GM18951 (cell line): ENCODE measurements around the gene SPATA13.

Experiments
- POLR2A ChIP-seq: IDR thresholded peaks from 4 replicates; pipeline ENCODE4 v1.6.1; 2011; ENCODE audit warnings: mild to moderate bottlenecking; ENCODE audit not compliant: insufficient read length, insufficient read depth; ENCODE audit errors: extremely low read depth
- in situ Hi-C: fragments of 300-500 bp; cut with MboI; formaldehyde crosslinking; loops from one replicate; pipeline ENCODE4 v1.12.0; 2022; ENCODE audit warnings: low sequenced_read_pairs, mixed read lengths, inconsistent platforms; ENCODE audit not compliant: unreplicated experiment

SPATA13 gene

GRCh38 chr13:24165746-24166145 lies 5.2 kb downstream of the SPATA13 start:
- no peak for TF ChIP-seq POLR2A

GRCh38 chr13:24166561-24166960 lies 6.0 kb downstream of the SPATA13 start:
- no peak for TF ChIP-seq POLR2A
- in situ Hi-C loops: no loop called here

More at GRCh38 chr13:24165746-24166145, 5.2 kb downstream of the SPATA13 start:
- in situ Hi-C loops: no loop called here

DNA sequence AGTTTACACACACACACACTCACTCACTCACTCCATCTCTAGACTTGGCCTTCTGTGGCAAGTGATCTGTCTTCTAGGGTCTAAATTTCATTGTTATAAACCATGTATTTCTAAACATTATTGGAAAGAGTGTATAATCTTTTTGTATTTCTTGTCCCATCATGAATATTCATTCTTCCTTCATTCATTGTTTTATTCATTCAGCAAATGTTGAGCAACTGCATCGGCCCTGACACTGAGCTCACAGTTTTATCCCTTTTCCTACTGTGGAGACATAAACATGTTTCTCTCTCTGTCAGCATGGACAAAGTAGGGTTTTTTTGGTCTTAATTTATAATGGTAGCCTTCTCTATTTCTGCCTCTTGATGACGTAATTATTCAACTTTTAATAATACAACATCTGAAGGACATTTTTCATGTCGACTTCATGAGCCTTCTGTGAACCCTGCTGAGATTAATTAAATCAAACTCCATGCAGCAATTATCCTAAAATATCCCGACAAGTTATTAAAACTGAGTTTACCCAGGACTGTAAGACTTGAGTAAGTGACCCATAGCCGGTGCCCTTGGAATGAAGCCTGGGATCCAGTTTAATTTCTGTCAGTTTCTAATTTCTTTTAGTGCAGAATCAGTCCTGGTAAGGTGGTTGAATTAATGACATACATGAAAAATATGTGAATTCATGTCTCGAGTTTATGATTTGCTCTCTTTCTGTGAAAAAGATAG lies 7.3 kb downstream of the SPATA13 start:
- TF ChIP-seq POLR2A: no peak
- in situ Hi-C loops: no loop called here

- TF ChIP-seq POLR2A: no peak
- in situ Hi-C loops: no loop called here
These were observed 7.9 kb downstream of the SPATA13 start for GRCh38 chr13:24168392-24168750.

DNA sequence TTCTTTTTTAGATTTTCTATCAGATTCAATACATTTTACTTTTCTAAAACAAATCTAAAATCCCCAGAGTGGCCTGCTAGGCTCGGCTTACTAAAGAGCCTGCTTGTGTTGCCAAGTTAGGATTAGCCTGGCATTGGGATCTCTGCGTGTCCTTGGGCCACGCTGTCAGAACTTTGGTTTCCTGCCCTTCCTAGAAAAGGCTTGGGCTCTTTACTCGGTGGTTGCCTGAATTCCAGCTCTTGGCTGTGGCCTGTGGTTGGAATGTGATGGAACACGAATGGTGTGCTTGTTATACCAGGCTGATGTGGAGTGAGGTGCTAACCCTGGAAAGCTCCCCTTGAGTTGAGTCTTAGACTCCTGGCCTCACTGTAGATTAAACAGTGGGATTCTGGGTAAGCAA lies 8.5 kb downstream of the SPATA13 start:
- in situ Hi-C loops: no loop called here
- TF ChIP-seq POLR2A: no peak

- TF ChIP-seq POLR2A: no peak
- in situ Hi-C loops: no loop called here
These were observed 11.6 kb downstream of the SPATA13 start for GRCh38 chr13:24172071-24172470.

- in situ Hi-C loops: no loop called here
- TF ChIP-seq POLR2A: no peak
These were observed 13.3 kb downstream of the SPATA13 start for GRCh38 chr13:24173795-24174194.

- no peak for TF ChIP-seq POLR2A
- in situ Hi-C loops: no loop called here
These were observed 15.3 kb downstream of the SPATA13 start for GRCh38 chr13:24175847-24176246.

DNA sequence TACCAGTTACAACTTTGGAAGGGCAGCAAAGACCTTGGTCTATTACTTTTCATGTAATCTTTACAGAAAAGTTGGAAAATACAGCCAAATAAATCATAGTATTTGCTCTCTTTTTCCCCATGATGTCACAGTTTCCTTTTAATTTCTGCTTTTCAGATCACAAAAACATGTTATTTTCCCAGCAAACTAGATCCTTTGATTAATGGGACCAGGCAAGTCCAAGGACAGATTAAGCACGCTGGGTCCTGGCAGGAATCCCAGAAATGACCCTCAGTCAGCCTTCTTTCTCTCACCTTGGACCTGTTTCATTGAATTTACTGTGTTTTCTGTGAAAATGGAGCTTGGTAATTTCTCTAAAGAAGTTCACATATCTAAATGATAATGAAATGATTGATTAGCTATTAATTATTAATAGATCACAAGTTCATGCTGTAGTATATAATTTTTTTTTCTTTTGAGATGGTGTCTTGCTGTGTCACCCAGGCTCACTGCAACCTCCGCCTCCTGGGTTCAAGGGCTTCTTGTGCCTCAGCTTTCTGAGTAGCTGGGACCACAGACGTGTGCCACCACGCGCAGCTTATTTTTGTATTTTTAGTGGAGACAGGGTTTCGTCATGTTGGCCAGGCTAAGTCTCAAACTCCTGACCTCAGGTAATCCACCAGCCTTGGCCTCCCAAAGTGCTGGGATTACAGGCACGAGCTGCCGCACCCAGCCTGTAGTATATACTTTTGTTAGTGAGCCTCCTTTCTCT lies 16.0 kb downstream of the SPATA13 start:
- in situ Hi-C loops: no loop called here

DNA sequence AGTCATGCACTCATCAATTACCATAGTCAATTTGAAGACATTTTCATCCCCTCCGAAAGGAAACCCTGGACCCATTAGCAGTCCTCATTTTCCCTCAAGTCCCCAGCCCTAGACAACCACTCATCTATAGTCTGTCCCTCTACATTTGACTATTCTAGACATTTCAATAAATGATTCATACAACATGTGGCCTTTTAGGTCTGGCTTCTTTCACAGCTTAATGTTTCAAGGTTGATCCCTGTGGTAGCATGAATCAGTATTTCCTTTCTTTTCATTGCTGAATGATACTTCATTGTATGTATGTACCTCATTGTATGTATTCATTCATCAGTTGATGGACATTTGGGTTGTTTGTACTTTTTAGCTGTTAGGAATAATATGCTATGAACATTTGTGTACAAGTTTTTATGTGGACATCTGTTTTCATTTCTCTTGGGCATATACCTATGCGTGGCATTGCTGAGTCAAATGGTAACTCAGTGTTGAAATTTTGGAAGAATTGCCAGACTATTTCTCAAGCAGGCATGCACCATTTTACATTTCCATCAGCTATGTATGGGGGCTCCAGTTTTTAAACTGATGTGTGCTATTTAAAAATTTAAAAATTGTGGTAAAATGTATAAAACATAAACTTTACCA lies 18.4 kb downstream of the SPATA13 start:
- in situ Hi-C loops: no loop called here
- TF ChIP-seq POLR2A: no peak

More for the DNA sequence above, 16.0 kb downstream of the SPATA13 start:
- no peak for TF ChIP-seq POLR2A

GRCh38 chr13:24179486-24179850 lies 18.9 kb downstream of the SPATA13 start:
- TF ChIP-seq POLR2A: no peak
- in situ Hi-C loops: no loop called here

- no peak for TF ChIP-seq POLR2A
- in situ Hi-C loops: no loop called here
These were observed 20.3 kb downstream of the SPATA13 start for GRCh38 chr13:24180750-24181377.

DNA sequence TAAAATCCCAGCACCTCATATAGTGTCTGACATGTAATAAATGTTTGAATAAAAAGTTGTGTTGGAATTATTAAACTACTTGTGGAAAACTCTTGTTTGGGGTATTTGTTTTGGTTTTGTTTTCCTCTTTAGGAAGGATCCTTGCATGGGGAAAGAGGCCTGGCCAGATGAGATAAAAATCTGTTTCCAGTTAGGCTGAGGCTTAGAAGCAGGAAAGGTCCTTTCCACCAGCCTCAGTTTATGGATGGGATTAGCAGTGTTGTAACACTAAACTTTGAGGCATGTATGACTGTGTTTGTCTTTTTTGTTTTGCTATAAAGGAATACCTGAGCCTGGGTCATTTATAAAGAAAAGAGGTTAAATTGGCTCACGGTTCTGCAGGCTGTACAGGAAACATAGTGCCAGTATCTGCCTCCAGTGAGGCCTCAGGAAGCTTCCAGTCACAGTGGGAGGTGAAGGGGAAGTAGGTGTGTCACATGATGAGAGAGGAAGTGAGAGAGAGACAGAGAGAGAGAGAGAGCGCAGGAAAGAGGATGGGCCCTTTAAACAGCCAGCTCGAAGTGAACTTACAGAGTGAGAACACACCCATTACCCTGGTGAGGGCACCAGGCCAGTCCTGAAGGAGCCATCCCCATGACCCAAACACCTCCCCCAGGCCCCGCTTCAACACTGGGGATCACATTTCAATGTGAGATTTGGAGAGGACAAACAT lies 21.6 kb downstream of the SPATA13 start:
- TF ChIP-seq POLR2A: no peak
- in situ Hi-C loops: no loop called here
